ENCODE data around the gene LETM1. TPM values are rescaled to one million over a fixed set of nuclear protein-coding genes. Genes with fewer than 3 reads are reported as not detected.

Gene LETM1
- total and polyA plus RNA-seq, 2 of the 13 experiments (the other 11 are each of a cell fraction or from before 2014, with no cell fraction given): 9.7 to 41.6 TPM

- no peak for TF ChIP-seq ELK4 (CRISPR knock-in tag; IDR thresholded peaks at IDR 0.05; ENCODE audit: borderline replicate concordance)
- TF ChIP-seq ZFP90 (CRISPR knock-in tag; IDR thresholded peaks at IDR 0.05; ENCODE audit: borderline replicate concordance): no peak
- TF ChIP-seq HMG20B (CRISPR knock-in tag; conservative IDR thresholded peaks at IDR 0.05): no peak
- no peak for TF ChIP-seq NONO (IDR thresholded peaks at IDR 0.05)
- TF ChIP-seq NONO (CRISPR knock-in tag; conservative IDR thresholded peaks at IDR 0.05): peak; percentile 84
- peak; percentile 84; the same call in 1 of the 2 replicates for TF ChIP-seq ZNF704 (CRISPR knock-in tag; IDR thresholded peaks at IDR 0.05; ENCODE audit: borderline replicate concordance)
- TF ChIP-seq SIX4 (CRISPR knock-in tag; IDR thresholded peaks at IDR 0.05): no peak
- TF ChIP-seq SSRP1 (CRISPR knock-in tag; IDR thresholded peaks at IDR 0.05): peak; percentile 31; the same call in 1 of the 2 replicates
- no peak for TF ChIP-seq TERF1 (CRISPR knock-in tag; IDR thresholded peaks at IDR 0.05)
- no peak for TF ChIP-seq ZNF83 (CRISPR knock-in tag; IDR thresholded peaks at IDR 0.05; ENCODE audit: borderline replicate concordance)
- peak; percentile 88 for TF ChIP-seq DMAP1 (CRISPR knock-in tag; IDR thresholded peaks at IDR 0.05)
- TF ChIP-seq, protein P1, sequence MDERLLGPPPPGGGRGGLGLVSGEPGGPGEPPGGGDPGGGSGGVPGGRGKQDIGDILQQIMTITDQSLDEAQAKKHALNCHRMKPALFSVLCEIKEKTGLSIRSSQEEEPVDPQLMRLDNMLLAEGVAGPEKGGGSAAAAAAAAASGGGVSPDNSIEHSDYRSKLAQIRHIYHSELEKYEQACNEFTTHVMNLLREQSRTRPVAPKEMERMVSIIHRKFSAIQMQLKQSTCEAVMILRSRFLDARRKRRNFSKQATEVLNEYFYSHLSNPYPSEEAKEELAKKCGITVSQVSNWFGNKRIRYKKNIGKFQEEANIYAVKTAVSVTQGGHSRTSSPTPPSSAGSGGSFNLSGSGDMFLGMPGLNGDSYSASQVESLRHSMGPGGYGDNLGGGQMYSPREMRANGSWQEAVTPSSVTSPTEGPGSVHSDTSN (CRISPR knock-in tag; IDR thresholded peaks at IDR 0.05): no peak
- peak; percentile 51; the same call in 1 of the 2 replicates for TF ChIP-seq FOXK1 (CRISPR knock-in tag; IDR thresholded peaks at IDR 0.05; ENCODE audit: borderline replicate concordance, low read depth)
- TF ChIP-seq PTBP1 (IDR thresholded peaks at IDR 0.05; ENCODE audit: low read depth, low read length, poor library complexity, severe bottlenecking): no peak
- peak; percentile 94 for TF ChIP-seq ZFY (CRISPR knock-in tag; IDR thresholded peaks at IDR 0.05)
- no peak for TF ChIP-seq ATF1 (CRISPR knock-in tag; IDR thresholded peaks at IDR 0.05)
- TF ChIP-seq ZSCAN29 (CRISPR knock-in tag; conservative IDR thresholded peaks at IDR 0.05): 0 out of 2 replicates have a peak, but pooled peaks have one; percentile 22
- peak; percentile 56 for TF ChIP-seq HDAC2 (CRISPR knock-in tag; IDR thresholded peaks at IDR 0.05)
- no peak for TF ChIP-seq ZNF205 (CRISPR knock-in tag; IDR thresholded peaks at IDR 0.05)
- peak; percentile 91 for TF ChIP-seq POLR2G (IDR thresholded peaks at IDR 0.05; ENCODE audit: low read depth, low read length)
- no peak for TF ChIP-seq RBAK (CRISPR knock-in tag; IDR thresholded peaks at IDR 0.05)
- no peak; the same call in 1 of the 2 replicates for TF ChIP-seq TOE1 (CRISPR knock-in tag; IDR thresholded peaks at IDR 0.05)
- TF ChIP-seq CENPT (CRISPR knock-in tag; IDR thresholded peaks at IDR 0.05; ENCODE audit: low read depth): no peak
- no peak for TF ChIP-seq MAFF (IDR thresholded peaks at IDR 0.05; ENCODE audit: low read depth, low read length)
- TF ChIP-seq MIER3 (CRISPR knock-in tag; IDR thresholded peaks at IDR 0.05; ENCODE audit: borderline replicate concordance): peak; percentile 47; the same call in 1 of the 2 replicates
- no peak for TF ChIP-seq REL (CRISPR knock-in tag; conservative IDR thresholded peaks at IDR 0.05)
- no peak for TF ChIP-seq ZNF101 (CRISPR knock-in tag; IDR thresholded peaks at IDR 0.05; ENCODE audit: borderline replicate concordance, low read depth)
These were observed at the start of gene LETM1 (continued) for GRCh38 chr4:1856071-1856942.
